M059J (cell line): ENCODE results near the gene MAP3K9. TPM values are rescaled to one million over a fixed set of nuclear protein-coding genes. Genes with fewer than 3 reads are reported as not detected.

Experiments used
- DNase-seq: peaks from one replicate; pipeline ENCODE4 v3.0.0-alpha.2; 2012; ENCODE audit warnings: low read depth
- total RNA-seq: library from RNA; depleted of rRNA; stranded (reverse); fragments of >200 nt; shearing (Covaris generic); gene quantifications from 2 replicates; pipeline ENCODE4 v1.2.3, GENCODE V29; 2014

The MAP3K9 gene
- total RNA-seq, 1 experiment from 2014 or later: 5.8 TPM

DNA sequence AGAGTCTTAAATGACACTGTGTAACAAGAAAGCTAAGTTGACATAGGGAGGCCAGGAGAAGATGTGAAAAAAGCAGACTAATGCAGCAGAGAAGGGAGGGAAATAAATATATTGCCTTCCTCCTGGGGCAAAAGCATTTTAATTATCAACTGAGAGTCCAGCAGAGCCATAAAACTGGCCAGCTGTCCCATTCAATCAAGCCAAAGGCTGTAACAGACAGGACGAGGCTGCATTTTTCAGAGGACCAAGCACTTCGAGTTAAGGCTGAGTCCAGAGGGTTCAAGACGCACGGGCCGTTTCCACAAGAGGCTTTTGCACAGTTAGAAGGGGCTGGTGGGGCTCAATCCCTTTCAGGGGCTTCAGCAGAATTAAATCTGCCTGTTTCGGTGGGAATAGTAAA is 20.4 kb downstream of the MAP3K9 start:
- DNase-seq: no peak

DNA sequence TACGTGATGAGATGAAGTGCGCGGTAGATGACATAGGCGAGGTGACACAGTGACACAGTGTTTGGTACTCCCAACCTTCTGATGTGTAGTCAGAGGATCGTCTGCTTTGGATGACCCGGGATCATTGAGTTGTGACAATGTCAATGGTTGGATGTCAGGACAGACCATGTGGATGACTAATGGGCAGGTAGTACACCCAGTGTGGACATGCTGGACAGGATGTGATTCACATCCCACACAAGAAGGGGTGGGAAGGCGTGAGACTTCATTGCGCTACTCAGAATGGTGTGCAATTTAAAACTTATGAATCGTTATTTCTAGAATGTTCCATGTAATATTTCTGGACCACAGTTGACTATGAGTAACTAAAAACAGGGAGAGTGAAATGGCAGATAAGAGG is 23.8 kb downstream of the MAP3K9 start:
- DNase-seq: peak; percentile 59

DNA sequence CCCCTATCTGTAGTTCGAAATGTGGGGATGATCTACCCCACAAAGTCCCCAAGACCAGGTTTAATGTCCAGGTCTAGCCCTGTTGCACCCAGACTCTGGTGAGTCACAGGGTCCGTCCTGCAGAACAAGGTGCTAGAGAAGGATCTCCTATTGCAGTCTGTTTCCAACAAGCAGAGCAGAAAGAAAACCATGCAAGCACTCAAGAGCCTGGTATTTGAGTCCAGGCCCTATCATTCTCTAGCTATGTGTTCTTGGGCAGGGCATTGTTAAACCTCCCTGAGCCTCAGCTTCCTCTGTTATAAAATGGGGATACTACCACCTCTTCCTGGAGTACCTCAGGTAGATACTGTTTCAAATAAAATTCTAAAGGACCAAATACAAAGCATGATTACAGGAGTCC is 24.4 kb downstream of the MAP3K9 start:
- DNase-seq: no peak

DNA sequence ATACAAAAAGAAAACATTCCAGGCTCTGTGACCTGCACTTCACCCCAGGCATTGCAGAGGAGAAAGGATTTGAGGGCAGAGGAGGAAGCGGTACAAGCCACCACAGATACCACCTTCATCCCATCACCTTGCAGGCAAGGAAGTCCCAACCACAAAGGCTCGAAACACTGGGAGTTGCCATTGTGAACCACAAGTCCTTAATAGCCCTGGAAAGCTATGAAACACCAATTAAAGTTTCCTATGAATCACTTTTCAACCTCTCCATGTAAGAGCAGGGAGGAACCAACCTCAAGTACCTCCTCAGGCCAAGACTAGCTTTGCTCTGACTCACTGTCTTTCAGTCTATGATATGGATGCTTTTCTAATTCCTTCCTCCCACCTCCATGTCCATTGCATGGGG is 27.0 kb downstream of the MAP3K9 start:
- DNase-seq: peak; percentile 98

DNA sequence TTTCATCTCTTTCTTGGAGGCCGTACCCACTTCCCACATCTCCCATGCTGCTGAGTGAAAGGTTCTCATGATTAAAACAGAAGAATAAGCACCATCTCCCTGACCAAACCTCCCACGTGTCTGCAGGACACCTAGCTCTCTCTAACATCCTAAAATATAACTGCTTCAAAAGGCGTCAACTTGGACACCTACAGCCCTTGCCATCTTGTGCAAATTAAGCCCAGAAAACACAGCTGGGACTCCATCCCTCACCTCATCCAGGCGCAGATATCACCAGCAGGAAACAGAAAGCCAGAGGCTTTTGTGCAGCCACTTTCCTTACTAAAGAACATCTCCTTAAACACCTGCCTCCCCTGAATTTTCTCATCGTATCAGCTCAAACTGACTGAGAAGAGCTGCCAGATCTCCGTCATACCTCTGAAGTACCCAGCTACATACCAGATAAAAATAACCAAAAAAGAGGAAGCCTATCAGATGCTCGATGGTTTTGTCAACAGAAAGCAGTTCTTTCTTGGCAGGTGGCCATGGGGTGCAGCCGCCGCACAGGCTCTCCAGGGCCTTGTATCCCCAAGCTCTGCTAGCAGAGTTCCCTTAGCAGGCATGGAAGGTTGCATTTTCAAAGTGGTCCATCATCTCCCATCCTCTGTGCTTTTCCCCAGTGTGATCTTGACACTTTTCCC is 28.8 kb downstream of the MAP3K9 start:
- DNase-seq: no peak

DNA sequence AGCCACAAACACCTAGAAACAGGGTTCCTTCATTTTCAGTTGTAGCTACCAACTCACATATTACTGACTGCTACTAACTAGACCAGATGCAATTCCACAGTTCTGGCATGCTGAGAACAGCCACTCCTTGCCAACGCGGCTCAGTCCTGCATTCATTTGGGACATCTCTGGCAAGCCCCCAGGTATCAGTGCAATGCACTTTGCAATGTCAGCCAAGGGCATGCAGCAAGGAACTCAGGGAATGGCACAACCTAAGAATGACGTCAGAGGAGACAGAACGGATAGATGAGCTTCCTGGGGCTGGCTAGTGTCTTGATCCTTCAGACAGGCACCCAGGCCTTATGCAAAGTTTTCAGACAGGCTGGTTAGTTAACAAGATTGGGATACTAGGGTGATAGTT is 29.6 kb downstream of the MAP3K9 start:
- DNase-seq: no peak

DNA sequence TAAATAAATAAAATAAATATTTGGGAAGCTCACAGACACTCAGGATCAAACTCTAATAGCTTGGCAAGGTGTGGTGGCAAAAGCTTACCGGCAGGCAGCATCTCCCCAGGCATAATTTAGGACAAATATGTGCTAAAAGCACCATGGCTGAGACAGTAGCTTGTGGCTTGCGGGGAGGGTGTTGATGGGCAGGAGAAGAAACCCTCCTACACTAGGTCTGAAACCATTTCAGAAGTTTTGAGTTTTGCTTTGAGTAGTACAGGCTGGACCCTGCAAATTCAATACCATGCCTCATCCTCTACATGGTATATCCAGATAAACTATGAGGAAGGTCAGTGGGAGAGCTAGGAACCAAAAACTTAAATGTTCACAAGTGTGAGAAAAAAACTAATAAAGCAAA is 33.1 kb downstream of the MAP3K9 start:
- DNase-seq: no peak

DNA sequence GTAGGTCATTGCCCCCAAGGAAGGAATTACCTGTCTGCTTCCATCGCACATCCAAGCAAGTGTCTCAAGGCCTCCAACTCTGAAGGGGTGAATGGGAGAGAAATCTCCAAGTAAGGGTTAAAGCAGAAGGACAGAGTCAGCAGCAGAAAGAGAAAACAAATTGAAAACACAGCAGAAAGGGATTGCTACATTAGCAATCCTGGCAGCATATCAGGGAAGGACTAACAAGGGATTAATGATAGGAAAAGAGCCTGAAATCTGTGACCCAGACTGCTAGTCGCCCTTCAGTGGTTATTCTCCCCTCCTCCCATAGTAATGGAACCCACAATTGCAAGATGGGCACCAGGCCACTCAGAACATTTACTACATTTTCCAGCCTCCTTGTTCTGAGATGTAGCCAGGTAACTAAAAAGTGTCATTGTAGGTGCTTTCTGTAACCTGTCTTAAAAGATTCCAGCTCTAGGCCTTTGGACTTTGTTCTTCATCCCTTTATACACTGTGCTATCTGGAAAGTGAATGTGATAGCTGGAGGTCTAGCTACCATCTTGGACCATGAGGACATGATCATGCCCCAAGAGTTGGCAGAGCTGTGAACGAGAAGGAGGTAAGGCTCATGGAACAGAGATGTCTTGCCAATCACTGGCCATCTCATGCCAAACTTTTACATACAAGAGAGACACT is 36.0 kb downstream of the MAP3K9 start:
- DNase-seq: no peak

DNA sequence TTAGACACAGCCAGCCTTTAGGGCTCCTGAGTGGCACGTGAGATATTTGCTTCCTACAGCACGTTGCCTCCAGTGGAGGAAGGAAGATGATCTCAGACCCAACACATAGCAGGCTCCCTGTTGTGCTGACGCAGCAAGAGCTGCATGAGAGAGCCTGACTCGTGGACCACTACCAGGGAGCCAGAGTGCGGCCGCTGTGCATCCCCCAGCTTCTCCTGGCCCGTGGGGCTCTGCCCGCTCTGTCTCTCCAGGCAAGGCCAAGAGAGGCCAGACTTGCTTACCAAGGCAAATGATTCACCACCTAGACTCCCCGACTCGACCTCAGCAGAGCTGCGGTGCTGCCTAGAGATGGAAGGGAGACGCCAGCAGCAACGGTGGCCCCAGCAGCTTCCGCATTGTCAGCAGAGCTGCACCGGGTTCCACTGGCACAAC is 37.5 kb downstream of the MAP3K9 start:
- peak; percentile 15 for DNase-seq

DNA sequence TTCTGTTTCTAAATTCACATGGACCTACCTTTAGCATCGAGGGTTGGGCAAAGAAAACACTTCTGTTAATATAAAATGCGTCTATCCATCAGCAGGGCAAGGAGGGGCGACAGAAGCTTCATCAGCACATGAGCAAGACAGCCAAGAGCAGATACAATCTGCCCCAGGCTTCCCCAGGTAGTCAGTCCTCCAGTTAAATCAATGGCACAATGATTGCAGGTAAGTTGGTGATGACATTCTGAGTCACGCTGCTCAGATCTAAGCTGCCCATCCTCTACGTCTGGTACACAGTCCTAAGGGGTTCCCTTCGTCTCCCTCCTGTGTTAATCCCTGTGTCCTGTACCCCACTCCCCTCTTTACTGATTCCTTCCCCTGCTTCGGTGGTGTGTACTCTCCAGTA is 38.8 kb downstream of the MAP3K9 start:
- no peak for DNase-seq

DNA sequence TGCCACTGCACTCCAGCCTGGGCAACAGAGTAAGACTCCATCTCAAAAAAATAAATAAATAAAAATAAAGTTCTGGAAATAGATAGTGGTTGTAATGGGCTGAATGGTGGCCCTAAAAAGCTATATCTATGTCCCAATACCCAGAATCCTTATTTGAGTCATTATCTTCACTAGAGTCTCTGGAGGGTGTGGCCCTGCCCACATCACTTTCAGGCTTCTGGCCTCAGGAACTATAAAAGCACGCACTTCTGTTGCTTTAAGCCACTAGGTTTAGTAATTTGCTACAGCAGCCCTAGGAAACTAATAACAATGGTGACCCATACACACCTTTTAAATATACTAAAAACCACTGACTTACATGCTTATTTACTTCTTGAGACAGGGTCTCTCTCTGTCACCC is 49.9 kb downstream of the MAP3K9 start:
- no peak for DNase-seq

DNA sequence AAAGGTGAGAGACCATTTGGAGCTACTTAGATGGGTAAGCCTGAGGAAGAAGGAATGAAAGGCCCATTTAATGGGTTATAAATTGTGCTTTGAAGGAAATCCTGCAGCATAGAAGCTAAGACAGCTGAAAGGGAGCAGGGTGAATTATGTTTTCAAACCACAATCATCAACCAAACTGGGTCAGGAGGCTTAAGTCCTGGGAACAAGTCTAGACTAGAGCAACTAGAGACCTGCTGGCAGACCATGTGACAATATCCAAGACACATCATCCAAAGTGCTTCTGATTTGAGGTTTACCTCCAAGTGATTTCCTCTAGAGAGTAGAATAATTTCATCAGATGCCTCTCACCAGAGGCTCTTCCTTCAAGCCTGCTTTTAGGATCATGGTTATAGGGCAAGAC is 53.7 kb downstream of the MAP3K9 start:
- peak; percentile 62 for DNase-seq

DNA sequence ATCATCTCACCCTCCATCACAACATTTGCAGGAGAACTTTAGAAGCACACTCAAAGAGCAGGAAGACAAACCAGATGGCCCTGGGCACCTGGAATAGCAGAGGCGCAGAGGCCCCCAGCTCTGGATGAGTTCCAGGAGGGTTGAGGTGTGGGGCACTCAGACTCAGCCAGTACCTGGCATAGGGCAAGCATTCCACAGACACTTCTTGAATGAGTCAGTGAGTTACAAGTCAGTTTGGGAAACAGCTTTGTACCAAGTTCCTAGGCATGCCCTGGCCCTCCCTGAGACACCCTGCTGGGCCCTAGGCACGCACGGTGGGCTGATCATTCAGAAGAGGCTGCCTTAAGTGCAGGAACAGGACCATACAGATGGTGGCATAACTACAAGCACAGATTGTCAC is 54.3 kb downstream of the MAP3K9 start:
- DNase-seq: peak; percentile 88

DNA sequence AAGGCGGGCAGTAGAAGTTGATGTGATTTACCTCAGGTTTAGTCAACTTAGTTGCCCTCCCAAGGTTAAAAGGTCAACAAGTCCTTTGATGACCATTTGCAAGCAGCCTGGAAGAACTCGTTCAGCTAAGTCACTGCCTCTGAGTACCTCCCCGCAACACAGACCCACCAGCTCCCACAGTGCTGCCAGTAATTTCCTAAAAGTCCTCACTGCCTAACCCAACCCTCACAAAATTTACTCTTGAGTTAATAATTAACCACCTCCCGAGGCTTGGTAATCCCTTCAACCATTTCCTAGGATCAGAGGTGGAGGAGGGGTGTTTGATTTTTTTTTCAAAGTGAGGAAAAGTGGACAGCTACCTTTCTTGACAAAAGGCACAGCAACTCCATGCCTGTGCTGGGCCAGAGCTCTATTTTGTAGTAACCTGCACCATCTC is 55.8 kb downstream of the MAP3K9 start:
- DNase-seq: no peak

DNA sequence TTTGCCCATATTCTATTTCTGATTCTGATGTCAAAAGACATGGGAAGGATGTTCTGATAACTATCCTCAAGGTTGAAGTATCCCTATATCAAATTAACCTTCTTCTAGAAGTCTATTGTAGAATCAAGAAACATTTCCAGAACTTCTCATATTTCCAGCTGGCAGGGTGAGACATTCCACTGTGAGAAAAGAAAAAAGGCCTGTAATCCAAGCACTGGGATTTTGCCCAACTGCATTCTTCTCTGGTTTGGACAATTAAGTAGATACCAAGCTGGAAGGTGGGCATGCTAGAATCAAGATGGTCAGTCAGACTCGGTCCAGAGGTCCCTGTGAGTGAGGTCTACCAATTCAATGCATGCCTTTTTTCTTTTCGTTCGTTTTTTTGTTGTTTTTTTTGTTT is 60.9 kb downstream of the MAP3K9 start:
- DNase-seq: no peak

DNA sequence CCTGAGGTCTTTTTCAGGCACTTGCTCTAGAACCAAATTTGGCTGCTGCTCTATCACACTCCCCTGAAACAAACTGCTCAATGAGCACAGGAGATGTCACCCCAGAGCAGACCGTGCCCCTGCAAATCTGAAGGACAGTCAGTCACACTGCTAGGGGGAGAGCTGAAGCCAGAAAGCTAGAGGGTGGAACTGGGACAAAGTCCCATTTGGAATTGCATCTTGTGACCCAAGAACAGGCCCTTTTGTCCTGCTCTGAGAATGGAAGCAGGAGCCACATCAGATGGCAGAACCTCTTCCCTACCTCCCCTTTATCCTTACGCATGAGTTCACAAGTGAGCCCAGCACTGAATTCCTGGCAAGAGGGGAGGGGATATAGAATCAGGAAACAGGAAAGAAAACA is 64.7 kb downstream of the MAP3K9 start:
- no peak for DNase-seq

DNA sequence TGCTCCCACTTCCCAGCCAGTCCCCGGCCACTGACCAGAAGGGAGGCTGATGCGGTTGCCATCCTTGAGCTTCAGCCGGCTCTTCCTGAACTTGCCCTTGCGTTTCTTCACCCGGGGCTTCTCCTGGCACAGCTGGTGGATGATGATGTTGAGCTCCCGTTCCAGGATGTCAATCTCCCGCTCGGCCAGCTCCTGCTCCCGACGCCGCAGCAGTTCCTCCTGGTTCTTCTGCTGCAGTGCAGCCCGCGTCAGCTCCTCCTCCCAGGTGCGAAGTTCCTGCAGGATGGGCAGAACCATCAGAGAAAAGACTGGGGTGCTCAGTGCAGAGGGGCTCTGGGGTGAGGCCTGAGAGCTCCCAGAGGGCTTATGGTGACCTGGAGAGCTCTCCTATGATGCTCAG is 67.0 kb downstream of the MAP3K9 start:
- DNase-seq: no peak

DNA sequence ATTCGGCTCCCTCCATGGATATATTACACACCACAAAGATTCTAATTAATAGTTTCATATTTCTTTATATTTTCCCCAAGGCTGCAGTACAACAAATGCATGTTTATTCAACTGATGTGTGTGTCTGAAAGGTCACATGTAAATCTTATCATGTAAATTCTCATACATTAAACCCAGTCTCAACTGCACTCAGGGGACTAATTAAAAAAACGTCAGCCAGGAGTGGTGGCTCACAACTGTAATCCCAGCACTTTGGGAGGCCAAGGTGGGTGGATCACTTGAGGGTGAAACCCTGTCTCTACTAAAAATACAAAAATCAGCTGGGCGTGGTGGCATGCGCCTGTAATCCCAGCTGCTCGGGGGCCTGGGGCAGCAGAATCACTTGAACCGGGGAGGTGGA is 67.8 kb downstream of the MAP3K9 start:
- no peak for DNase-seq

DNA sequence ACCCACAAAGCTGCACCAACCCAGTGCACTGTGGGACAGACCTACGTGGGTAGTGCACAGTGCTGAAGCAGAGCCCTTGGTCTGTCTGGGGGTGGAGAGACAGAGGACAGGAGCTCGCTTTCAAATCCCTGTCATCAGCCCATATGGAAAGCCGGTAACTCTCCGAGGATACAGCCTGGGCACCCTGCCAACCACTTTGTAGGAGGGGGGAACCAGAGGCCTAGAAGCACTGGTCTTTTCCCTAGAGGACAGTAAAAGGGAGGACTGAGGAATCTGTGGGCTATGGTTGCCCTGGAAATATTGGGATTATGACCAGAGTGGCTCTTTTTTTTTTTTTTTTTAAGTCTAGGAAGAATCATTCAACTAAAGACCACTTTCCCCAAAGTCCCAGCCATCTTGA is 74.3 kb downstream of the MAP3K9 start:
- no peak for DNase-seq

DNA sequence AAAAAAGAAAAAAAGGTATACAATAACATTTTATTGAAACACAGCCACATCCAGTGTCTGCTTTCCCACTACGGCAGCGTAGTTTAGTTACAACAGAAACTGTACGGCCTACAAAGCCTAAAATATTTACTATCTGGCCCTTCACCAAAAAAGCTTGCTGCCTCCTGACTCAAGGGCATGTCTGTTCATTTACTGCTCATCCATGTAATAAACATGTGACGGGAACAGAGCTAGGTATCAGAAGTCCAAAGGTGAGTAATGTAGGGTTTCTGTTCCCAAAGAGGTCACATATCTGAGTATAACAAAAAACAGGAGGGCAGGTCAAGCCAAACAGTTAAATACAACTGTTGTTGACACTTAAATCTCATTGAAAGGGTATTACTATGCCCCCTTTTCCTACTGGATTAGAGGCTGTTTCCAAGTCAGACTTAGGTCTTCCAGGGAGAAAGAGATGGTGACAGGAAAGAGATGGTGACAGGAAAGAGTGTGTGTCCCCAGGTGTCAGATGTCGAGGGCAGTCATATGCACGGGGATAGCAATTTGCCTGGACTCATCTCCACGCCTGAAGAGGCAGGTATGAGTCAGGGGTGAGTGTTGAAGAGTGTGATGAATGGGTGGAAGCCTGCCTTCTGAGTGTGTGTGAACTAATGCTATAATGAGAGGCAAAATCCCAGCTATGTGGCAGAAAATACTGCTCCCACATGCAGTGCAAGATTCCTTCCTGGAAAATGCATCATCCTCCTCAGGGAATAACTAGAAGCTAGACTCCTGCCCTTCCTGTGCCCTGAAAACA is 77.7 kb downstream of the MAP3K9 start:
- DNase-seq: no peak

DNA sequence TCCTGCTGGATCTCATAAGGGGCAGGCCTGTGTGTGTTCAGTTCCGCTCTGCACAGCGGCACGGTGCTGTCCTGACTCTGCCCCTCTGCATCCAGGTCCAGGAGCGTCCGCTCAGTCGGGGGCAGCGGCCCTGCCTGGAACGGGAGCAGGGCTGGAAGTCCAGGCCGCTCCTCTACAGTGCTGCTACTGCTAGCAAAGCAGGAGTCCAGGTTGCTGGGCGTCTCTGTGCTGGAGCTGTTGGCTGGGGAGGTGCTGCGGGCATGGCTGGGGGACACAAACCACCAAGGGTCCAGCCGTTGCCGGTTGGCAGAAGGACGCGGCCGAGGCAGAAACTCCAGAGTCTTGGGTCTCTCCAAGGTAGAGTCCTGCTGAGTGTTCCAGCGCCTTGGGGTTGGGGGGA is 78.9 kb downstream of the MAP3K9 start:
- DNase-seq: no peak

DNA sequence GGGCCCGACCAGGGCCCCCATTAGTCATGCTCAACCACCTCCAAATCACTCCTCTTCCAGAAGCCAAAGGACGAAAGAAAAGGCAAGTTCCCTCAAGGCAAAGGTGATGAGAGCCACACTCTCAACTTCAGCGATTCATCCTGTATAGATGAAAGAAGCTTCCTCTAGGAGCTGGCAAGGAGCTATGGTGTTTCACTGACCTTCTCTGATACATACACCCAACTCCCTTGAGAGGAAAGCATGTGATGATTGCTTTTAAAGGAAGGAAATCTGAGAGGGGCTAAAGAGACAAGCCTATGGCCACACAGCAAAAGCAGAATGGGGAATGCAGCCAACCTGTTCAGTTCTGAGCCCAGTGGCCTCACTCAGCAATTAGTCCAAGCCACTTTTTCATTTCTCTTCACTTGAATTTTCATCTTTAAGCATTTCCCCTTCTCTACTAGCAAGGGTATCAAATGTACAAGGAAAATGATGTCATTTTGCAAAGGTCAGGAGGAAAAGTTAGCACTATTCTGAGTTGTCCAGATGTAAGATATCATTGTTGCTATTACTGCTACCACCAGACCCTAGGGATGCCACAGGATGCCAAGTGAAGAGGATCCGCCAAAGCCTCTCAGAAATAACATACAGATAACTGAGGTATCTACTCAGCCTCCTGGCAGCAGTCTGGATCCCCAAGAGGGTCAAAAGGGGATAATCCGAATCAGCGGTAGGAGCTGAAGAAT is 82.5 kb downstream of the MAP3K9 start:
- DNase-seq: no peak
